HG02642 (cell line): ENCODE data around the gene TMEM181.

ENCODE experiments used
- ATAC-seq: cut with Tn5 transposase; IDR thresholded peaks from one replicate; pipeline ENCODE4 v1.9.1; 2021; ENCODE audit warnings: mild to moderate bottlenecking; ENCODE audit not compliant: unreplicated experiment, poor library complexity

Gene TMEM181

DNA sequence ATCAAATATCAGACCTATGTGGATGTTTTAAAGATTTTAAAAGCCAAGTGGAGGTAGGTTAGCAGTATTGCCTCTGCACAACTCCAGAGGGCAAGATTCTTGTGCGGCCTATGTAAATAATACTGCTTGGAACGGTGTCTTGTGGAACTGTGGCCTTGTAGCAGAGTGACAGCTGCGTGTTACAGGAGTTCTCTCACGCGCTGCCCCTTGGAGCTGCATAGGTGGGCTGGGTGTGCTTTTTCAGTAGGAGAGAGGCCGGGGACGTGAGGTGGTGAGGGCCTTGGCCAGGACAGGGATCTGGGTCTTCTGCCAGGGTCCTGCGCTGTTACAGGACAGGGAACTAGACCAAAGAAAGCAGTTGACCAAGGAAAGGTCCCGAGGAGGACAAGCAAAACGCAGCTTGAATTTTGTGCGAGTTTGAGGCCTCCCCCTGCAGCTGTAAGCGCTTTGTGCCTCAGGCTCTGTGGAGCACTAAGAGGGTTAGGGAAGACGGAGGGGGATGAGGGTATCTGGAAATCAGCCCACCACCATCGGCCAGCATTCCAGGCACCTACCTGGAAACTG lies 1.5 kb downstream of the TMEM181 start:
- ATAC-seq, result no peak

GRCh38 chr6:158561938-158562337 lies 2.0 kb downstream of the TMEM181 start:
- ATAC-seq, result no peak

DNA sequence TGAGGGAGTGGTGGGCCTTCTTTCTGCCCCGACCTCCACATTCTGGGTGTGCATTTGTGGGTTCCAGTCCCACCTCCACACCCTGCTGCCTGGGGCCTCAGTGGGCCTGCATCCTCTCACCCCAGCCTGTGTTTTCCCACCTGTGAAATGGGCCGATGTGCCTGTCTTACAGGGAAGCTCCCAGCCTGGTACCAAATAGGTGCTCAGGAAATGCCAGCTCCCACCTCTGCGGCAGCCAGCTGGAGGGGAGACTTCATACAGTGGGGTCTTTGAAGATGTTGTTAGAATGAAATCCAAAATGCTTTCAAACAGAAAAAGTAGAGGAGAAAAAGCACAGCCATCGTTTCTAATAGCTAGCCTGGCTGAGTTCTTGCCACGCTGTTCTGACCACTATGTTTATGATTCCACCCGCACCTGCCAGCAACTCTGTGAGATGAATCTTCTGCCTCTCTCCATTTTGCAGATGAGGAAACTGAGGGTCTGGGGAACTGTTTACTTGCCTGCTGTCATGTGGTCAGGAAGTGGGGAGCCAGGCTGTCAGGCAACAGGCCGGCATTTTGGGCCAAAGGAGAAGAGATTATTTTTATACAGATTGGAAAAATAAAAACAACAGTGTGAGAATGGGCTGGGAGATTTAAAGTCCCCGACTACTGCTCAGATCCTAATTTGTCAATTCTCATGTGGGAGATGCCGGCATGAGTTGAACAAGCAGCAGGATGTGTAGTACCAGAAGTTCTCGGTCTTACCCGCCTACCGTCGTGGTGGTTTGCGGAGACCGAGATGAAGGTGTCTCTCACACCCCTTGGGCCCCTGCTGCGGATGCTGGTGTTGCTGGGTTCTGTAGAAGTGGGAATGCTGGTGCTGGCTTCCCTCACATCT lies 4.6 kb downstream of the TMEM181 start:
- ATAC-seq, result no peak

GRCh38 chr6:158565122-158565429 lies 5.2 kb downstream of the TMEM181 start:
- ATAC-seq, result no peak

GRCh38 chr6:158565482-158566040 lies 5.7 kb downstream of the TMEM181 start:
- no peak for ATAC-seq

DNA sequence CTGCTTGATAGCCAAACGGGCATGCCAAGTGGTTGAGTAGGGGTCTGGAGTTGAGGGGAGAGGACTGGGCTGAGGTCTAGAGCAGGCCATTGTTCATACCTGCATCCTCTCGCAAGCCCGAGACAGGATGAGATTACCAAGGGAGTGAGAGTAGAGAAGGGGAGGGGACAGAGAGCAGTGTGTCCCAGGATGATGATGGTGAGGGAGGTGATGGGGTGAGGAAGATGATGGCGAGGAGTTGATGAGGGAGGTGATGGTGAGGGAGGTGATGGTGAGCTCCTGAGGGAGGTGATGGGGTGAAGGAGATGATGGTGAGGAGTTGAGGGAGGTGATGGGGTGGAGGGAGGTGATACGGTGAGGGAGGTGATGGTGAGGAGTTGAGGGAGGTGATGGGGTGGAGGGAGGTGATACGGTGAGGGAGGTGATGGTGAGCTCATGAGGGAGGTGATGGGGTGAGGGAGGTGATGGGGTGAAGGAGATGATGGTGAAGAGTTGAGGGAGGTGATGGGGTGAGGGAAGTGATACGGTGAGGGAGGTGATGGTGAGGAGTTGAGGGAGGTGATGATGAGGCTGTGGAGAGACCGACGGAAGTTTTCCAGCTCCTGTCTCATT lies 6.4 kb downstream of the TMEM181 start:
- no peak for ATAC-seq

DNA sequence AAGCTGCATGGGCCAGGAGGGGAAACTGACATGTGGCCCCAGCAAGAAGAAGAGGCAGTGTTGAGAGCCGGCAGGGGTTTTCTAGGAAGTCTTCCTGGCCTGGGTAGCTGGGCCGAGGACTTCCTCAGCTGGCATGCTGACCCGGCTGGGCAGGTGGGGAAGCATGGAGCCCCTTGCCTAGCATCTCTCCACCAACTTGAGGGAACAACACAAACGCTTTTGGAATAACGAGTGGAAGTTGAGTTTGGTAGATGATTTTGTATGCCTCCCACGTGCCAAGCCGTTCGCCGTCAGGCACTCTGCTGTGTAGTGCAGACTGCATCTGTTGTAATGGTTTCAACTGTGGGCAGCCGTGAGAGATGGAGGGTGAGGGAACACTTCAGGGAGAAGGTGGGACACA lies 7.3 kb downstream of the TMEM181 start:
- ATAC-seq, result no peak

DNA sequence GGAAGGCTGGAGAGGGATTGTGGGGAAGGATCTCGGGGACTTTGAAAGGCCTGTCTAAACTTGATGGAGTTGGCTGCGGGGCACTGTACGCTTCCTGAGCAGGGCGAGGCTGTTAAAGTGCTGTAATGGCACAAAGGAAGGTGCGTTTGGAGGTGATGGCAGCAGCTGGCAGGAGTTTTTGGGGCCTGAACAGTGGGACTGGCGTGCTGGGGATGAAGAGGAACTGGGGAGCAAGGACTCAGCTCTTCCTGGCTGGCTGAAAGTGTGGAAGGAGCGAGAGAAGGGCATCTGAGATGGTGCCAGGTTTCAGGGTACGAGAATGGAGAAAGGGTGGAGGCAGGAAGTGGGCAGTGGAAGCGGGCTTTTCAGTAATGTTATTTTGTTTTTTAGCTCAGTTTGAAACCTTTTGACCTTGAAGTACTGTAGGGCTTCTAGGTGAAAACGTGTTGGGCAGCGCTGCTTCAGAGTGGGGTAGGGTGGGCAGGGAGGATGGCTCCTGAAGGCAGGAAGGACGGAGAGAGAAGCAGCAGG lies 8.0 kb downstream of the TMEM181 start:
- no peak for ATAC-seq

- no peak for ATAC-seq
These were observed 8.7 kb downstream of the TMEM181 start for GRCh38 chr6:158568549-158568948.

- no peak for ATAC-seq
These were observed 9.1 kb downstream of the TMEM181 start for GRCh38 chr6:158569036-158569435.

- ATAC-seq, result no peak
These were observed 10.7 kb downstream of the TMEM181 start for GRCh38 chr6:158570681-158570962.

GRCh38 chr6:158571826-158572652 lies 12.1 kb downstream of the TMEM181 start:
- ATAC-seq, result no peak

- ATAC-seq, result no peak
These were observed 13.0 kb downstream of the TMEM181 start for GRCh38 chr6:158572653-158573541.

DNA sequence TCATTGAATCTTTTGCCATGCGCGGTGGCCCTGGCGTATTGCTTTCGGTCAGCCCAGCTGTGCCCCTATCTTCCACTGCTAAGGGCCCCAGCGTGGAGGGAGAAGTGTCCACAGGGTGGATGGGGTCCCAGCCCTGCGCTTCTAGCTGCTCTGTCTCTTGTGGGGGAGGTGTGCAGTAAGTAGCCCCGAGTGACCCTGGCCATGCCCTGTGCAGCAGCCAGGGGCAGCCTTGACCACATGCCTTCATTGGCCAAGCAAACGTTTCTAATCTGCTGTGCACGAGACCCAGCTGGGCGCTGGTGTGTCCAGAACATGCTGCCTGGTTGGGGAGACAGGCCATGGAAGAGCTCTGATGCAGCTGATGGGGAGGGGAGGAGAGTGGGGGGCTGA lies 13.6 kb downstream of the TMEM181 start:
- no peak for ATAC-seq

DNA sequence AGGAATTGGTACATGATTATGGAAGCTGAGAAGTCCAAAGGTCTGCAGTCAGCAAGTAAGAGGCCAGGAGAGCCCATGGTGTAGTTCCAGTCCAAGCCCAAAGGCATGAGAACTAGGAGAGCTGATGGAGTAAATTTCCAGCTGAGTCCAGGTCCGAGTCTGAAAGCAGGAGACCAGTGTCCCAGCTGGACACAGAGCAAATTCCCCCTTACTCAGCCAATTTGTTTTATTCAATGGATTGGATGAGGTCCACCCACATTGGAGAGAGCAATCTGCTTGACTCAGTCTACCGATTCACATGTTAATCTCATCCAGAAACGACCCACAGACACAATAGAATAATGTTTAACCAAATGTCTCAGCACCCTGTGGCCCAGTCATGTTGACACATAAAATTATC lies 14.9 kb downstream of the TMEM181 start:
- ATAC-seq, result no peak

- no peak for ATAC-seq
These were observed 15.7 kb downstream of the TMEM181 start for GRCh38 chr6:158575550-158575949.

- no peak for ATAC-seq
These were observed 24.4 kb downstream of the TMEM181 start for GRCh38 chr6:158584236-158584651.

DNA sequence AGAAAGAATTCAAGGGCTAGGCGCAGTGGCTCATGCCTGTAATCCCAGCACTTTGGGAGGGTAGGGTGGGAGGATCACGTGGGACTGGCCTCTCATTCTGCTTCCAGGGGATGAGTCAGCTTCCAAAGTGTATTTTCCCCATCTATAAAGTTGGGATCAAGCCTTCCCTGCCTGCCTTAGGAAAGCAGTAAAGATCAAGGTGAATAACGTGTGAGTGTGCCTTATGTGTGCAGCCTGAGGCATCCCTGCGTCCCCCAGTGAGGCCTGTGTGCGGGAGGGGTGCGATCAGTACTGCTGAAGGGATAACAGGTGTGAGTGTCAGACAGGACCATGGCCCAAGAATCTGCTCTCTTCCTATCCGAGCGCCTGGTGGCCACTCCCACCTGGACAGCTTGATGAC lies 26.8 kb downstream of the TMEM181 start:
- ATAC-seq, result no peak

DNA sequence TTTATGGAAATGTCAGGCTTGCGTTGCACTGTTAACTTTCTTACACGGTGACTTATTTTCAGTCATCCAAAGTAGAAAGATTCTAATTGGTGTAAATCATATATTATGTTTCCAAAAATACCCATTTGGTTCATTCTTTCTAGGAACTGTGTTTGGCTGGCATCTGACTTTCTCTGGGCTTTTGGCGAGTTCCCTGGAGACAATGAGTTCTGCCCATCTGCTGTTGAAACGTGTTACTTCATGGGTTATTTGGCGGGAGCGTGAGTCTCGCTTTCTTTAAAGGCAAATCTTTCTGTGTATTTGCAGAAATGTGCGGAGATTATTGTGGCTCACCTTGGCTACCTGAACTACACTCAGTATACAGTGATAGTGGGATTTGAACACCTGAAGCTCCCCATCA lies 29.5 kb downstream of the TMEM181 start:
- no peak for ATAC-seq
